Ramos (cell line): Measurements from ENCODE around the gene MFAP3.

ENCODE experiments used
- in situ Hi-C: fragments of 300-500 bp; cut with MboI; formaldehyde crosslinking; loops from one replicate; pipeline ENCODE4 v1.14.3; 2022; ENCODE audit warnings: low sequenced_read_pairs; ENCODE audit not compliant: unreplicated experiment

Gene MFAP3

GRCh38 chr5:154086641-154087040 is 47.9 kb downstream of the MFAP3 start:
- in situ Hi-C loops: loop anchor here (10.0 kb wide), 1 partner anchor 78 kb away; no protein-coding TSS in a partner anchor

- in situ Hi-C loops: loop anchor here (10.0 kb wide), 1 partner anchor 78 kb away; no protein-coding TSS in a partner anchor
These were observed 48.5 kb downstream of the MFAP3 start for GRCh38 chr5:154087260-154087659.

- in situ Hi-C loops: loop anchor here (10.0 kb wide), 1 partner anchor 76 kb away; no protein-coding TSS in a partner anchor
These were observed 50.0 kb downstream of the MFAP3 start for GRCh38 chr5:154088801-154089200.

DNA sequence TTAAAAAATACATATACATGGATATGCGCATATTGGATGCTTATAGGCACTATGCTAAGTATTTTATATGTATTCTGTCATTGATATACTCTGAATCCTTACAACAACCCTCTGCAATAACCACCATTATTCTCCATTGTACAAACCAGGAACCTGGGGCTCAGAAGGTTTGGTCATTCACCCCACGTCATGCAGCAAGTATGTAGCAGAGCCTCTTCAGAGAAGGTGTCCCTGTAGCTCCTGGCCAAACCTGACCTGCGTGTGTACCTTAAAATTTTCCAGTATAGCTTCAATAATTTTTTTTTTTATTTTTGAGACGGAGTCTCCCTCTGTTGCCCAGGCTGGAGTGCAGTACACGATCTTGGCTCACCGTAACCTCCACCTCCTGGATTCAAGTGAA is 51.9 kb downstream of the MFAP3 start:
- in situ Hi-C loops: no loop called here

DNA sequence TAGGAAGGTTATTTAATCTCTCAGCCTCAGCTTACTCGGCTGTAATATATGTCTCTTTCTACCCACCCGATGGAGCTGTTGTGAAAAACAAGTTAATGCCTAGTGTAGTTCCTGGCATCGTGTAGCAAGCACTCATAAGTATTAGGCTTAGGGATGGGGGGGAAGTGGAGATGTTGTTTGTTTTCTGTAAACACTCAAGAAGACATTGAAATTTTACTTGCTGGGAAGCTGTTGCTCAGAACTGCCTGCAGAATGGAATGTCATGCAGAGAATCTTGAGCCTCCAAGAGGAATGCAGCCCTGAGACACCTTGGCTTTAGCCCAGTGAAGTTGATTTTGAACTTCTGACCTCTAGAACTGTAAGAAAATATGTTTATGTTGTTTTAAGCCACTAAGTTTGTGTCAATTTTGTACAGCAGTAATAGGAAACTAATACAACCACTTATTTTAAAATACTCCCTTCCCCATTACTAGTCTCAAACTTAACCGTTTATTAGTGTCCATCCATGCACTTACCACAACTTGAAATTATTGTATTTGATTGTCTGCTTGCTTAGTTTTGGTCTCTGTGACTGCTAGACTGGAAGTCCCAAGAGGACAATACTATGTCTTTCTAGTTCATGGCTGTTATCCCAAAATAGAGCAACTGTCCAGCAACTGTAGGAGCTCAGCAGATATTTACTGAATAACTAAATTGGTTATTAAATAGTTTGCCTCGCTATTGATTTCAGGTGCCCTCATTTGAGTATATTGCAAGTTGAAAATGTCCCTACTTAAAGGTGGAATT is 53.8 kb downstream of the MFAP3 start:
- in situ Hi-C loops: no loop called here

DNA sequence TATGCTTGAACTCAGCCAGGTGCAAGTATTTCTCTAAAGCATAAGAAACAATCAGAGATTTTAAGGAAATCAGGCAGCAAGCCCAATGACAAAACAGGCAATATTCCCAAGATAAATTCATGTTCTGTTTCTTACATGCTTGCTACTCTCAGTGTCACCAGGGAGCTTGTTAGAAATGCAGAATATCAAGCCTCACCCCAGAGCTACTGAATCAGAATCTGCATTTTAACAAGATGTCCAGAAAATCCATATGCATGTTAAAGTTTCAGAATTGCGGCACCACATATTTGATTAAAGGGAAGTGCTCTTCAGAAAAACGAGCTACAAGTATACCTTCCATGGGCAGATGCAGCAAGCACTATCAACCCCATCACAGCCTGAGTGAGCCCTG is 54.4 kb downstream of the MFAP3 start:
- in situ Hi-C loops: no loop called here

DNA sequence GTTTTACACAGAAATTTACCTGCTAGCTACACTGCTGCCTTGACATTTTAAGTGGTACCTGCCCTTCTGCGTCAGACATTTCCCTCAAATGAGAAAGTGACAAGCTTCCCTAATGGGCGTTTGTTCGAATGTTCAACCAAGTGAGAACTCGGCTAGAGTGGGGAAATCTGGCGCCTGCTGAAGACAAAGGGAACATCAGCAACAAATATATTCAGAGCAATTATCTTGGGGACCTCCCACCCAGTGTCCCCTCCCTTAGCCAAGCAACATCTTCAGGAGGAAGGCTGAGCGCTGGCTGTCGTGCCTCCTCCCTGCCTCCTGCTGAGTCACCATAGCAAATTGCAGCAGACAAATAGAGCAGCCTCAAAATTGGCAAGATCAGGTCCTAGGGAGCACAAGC is 57.1 kb downstream of the MFAP3 start:
- in situ Hi-C loops: no loop called here

DNA sequence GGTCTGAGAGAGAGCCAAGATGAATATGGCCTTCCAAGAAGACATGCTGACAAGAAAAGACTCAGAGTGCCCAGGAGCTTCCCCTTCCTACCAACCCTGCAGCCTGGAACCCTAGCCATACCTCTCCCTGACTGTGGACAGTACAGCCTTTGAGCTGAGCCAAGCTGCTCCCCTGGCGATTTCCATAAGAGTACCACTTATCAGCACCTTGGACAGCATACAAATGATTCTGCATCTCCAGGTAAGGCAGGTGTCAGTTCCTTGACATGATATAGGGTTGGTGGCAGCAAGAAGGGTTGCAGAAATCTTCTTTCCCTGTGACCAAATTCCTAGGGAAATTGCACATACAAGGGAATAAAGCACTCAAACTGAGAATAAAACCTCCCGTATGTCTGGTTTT is 58.3 kb downstream of the MFAP3 start:
- in situ Hi-C loops: no loop called here

- in situ Hi-C loops: no loop called here
These were observed 59.7 kb downstream of the MFAP3 start for GRCh38 chr5:154098465-154098864.

GRCh38 chr5:154101184-154101583 is 62.4 kb downstream of the MFAP3 start:
- in situ Hi-C loops: no loop called here

DNA sequence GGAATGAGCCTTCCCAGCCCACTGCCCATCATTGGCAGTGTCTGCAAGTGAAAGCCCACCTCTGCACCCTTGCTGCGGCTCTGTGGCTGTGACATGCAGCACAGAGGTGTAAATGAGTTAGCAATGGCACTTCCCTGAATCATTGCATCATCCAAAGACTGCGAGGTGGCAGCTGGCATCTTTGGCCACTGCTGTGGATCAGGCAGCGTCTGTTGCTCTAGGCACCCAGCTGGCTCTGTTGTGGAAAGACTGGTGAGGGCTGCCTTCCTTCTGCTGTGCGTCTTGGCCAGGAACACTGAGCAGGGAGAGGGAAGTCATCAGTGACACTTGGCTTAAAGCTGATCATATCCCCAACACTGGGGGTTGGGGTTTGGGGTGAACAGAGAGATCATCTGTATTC is 64.5 kb downstream of the MFAP3 start:
- in situ Hi-C loops: no loop called here
